Activated naive CD8-positive, alpha-beta T cell treated with anti-CD3 and anti-CD28 coated beads, Interleukin-2, amount 50 U/mL, for 24 hours (primary cell): ENCODE measurements around the gene MMP24OS.

Experiments used
- ATAC-seq: fragments of 150-1000 bp; cut with Tn5 transposase; one replicate; pipeline ENCODE4 v1.10.0; 2021
- DNase-seq: peaks from one replicate; pipeline ENCODE4 v3.0.0; 2021
- H3K27ac Mint-ChIP-seq: one replicate; pipeline ENCODE4 v1.8.0; 2021; ENCODE audit warnings: mild to moderate bottlenecking, mixed read lengths
- H3K27me3 Mint-ChIP-seq: one replicate; pipeline ENCODE4 v1.8.0; 2021; ENCODE audit warnings: mixed read lengths
- H3K36me3 Mint-ChIP-seq: one replicate; pipeline ENCODE4 v1.8.0; 2021; ENCODE audit warnings: low read depth, mixed read lengths
- H3K4me1 Mint-ChIP-seq: one replicate; pipeline ENCODE4 v1.8.0; 2021; ENCODE audit warnings: mixed read lengths
- H3K4me3 Mint-ChIP-seq: one replicate; pipeline ENCODE4 v1.8.0; 2021; ENCODE audit warnings: mild to moderate bottlenecking, moderate library complexity, mixed read lengths
- H3K9me3 Mint-ChIP-seq: one replicate; pipeline ENCODE4 v1.8.0; 2021; ENCODE audit warnings: mixed read lengths

Gene MMP24OS

DNA sequence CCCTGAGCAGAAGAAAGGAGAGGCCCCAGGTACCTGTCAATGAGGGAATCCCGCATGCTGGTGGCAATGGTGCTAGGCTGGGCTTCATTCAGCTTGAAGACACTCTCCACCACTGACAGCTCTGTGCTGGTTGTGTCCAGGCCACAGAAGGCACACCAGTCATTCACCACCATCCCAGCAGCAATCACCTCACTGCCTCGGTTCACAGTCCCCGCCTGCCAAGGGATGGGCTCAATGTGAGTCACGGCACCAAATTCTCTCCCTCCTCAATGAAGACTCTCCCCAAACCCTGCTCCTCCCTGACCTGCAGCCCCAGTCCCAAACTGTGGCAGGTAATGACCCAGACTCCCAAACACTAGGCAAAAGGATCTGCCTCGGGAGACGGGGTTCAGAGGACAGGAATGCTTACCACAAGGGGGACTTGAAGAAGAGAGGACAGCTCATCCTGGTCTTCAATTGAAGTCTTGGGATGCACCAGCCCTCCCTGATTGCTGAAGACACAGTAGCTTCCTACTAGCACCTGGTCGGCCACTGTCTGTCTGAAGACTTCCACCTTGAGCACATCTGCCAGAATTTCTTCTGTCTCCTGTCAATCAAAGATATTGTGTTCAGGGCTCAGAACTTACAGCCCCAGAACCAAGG lies 1.7 kb upstream of the MMP24OS start:
- DNase-seq = no peak
- Mint-ChIP-seq H3K36me3 (peaks cover 49% of the 10 kb centered on the region), H3K27ac (peak overlapping the region; percentile 21)

GRCh38 chr20:35279040-35279439 lies 1.1 kb upstream of the MMP24OS start:
- Mint-ChIP-seq H3K9me3 (no peaks in the 10 kb centered on the region), H3K4me3 (no peak overlapping the region), H3K27ac (peak overlapping the region; percentile 74), H3K27me3 (no peaks in the 10 kb centered on the region), H3K4me1 (peaks cover 34% of the 10 kb centered on the region), H3K36me3 (peaks cover 49% of the 10 kb centered on the region)
- ATAC-seq (no peak), DNase-seq (no peak)

More for the DNA sequence above, 1.7 kb upstream of the MMP24OS start:
- peaks cover 35% of the 10 kb centered on the region for H3K4me1 Mint-ChIP-seq
- no peaks in the 10 kb centered on the region for H3K27me3 Mint-ChIP-seq
- no peak for ATAC-seq
- no peaks in the 10 kb centered on the region for H3K9me3 Mint-ChIP-seq
- H3K4me3 Mint-ChIP-seq = no peak overlapping the region

GRCh38 chr20:35277127-35277526 lies 795 bp downstream of the MMP24OS start:
- H3K27ac Mint-ChIP-seq = peak overlapping the region; percentile 95
- no peaks in the 10 kb centered on the region for H3K27me3 Mint-ChIP-seq
- peak overlapping the region; percentile 97 for H3K4me3 Mint-ChIP-seq
- no peak for ATAC-seq
- peaks cover 36% of the 10 kb centered on the region for H3K36me3 Mint-ChIP-seq
- H3K4me1 Mint-ChIP-seq = peaks cover 22% of the 10 kb centered on the region
- no peaks in the 10 kb centered on the region for H3K9me3 Mint-ChIP-seq
- DNase-seq = no peak

- Mint-ChIP-seq H3K4me1 (peaks cover 18% of the 10 kb centered on the region), H3K36me3 (peaks cover 30% of the 10 kb centered on the region), H3K27ac (peak overlapping the region; percentile 59), H3K9me3 (no peaks in the 10 kb centered on the region), H3K27me3 (no peaks in the 10 kb centered on the region), H3K4me3 (peak overlapping the region; percentile 97)
- ATAC-seq (no peak), DNase-seq (no peak)
Observed at GRCh38 chr20:35276408-35276807, 1.5 kb downstream of the MMP24OS start.

DNA sequence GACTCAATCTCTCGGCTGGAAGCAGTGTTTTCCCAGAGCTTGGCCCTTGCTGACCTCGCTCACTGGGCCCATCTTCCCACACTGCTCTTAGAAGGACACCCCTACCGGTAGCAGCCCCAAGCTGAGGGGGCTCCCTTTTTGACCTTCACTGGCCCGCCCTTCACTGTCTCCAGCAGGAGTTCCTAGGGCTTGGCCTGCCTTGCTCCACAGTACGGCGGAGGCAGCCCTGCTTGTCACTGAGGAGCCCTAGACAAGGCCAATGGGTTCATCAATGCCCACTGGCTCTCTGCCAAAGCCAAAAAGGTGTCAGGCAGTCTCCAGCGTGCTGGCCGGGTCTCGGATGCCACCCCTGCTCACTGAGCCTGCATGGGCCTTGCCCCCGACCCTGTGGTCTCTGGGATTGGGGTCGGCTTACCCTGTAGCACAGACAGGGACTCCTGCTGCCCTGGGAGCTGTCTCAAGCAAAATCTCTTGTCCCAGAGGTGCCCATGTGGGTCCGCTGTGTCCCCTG lies 2.1 kb downstream of the MMP24OS start:
- H3K4me3 Mint-ChIP-seq = no peak overlapping the region
- H3K4me1 Mint-ChIP-seq = peaks cover 18% of the 10 kb centered on the region
- H3K36me3 Mint-ChIP-seq = peaks cover 28% of the 10 kb centered on the region
- peak overlapping the region; percentile 59 for H3K27ac Mint-ChIP-seq
- no peaks in the 10 kb centered on the region for H3K9me3 Mint-ChIP-seq
- ATAC-seq = no peak
- DNase-seq = no peak
- no peaks in the 10 kb centered on the region for H3K27me3 Mint-ChIP-seq

GRCh38 chr20:35274172-35275092 lies 3.5 kb downstream of the MMP24OS start:
- DNase-seq (no peak), ATAC-seq (no peak)
- H3K27ac Mint-ChIP-seq = no peak overlapping the region
- H3K36me3 Mint-ChIP-seq = peaks cover 18% of the 10 kb centered on the region
- H3K9me3 Mint-ChIP-seq = no peaks in the 10 kb centered on the region
- H3K4me1 Mint-ChIP-seq = peaks cover 14% of the 10 kb centered on the region
- no peaks in the 10 kb centered on the region for H3K27me3 Mint-ChIP-seq
- no peak overlapping the region for H3K4me3 Mint-ChIP-seq

GRCh38 chr20:35273449-35274171 lies 4.3 kb downstream of the MMP24OS start:
- H3K4me1 Mint-ChIP-seq = peaks cover 14% of the 10 kb centered on the region
- no peak for ATAC-seq
- no peaks in the 10 kb centered on the region for H3K27me3 Mint-ChIP-seq
- DNase-seq = no peak
- H3K27ac Mint-ChIP-seq = no peak overlapping the region
- H3K4me3 Mint-ChIP-seq = no peak overlapping the region
- H3K9me3 Mint-ChIP-seq = no peaks in the 10 kb centered on the region
- H3K36me3 Mint-ChIP-seq = peaks cover 12% of the 10 kb centered on the region

- Mint-ChIP-seq H3K27me3 (no peaks in the 10 kb centered on the region), H3K4me3 (no peak overlapping the region), H3K9me3 (no peaks in the 10 kb centered on the region), H3K4me1 (peaks cover 3% of the 10 kb centered on the region), H3K27ac (no peak overlapping the region), H3K36me3 (peaks cover 2% of the 10 kb centered on the region)
- ATAC-seq = no peak
- no peak for DNase-seq
Observed at GRCh38 chr20:35271904-35272303, 6.0 kb downstream of the MMP24OS start.

- no peak for DNase-seq
- ATAC-seq = no peak
- Mint-ChIP-seq H3K9me3 (no peaks in the 10 kb centered on the region), H3K4me3 (no peak overlapping the region), H3K27me3 (no peaks in the 10 kb centered on the region), H3K36me3 (peaks cover 2% of the 10 kb centered on the region), H3K4me1 (no peaks in the 10 kb centered on the region), H3K27ac (no peak overlapping the region)
Observed at GRCh38 chr20:35271073-35271882, 6.6 kb downstream of the MMP24OS start.

GRCh38 chr20:35270021-35270902 lies 7.7 kb downstream of the MMP24OS start:
- Mint-ChIP-seq H3K9me3 (no peaks in the 10 kb centered on the region), H3K4me1 (no peaks in the 10 kb centered on the region), H3K4me3 (no peak overlapping the region), H3K27ac (no peak overlapping the region), H3K27me3 (no peaks in the 10 kb centered on the region), H3K36me3 (peaks cover 2% of the 10 kb centered on the region)
- DNase-seq (no peak), ATAC-seq (no peak)

DNA sequence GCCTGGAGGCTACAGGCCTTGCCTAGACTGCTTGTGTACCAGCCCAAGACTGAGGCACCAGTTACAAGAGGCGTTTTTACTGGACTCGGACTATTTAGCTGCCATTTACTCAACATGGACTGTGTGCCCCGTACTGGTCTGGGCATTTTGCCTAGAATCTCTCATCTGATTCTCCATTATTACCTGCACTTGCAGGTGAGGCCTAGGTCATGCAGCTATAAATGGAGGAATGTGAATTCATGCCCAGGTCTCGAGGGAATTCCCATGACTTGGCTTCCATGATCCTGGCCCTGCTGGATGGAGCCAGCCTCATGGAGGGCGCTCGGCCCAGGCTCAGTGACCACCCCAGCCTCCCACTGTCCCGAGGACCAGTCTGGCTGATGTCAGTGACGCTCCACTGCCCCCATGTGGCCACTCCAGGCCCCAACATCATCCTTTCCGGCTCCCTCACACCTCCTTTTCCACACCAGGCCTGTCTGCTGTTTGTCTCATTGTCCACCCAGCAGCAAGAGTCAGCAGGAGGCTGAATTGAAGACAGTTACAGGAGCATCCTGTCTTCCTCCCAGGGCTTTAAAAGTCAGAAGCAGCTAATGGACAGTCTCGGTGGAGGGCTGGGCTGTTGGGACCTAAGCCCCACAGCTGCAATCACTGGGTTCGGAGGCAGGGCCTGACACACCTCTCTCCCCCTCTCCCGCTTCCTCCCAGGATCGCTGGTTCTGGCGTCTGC lies 8.7 kb downstream of the MMP24OS start:
- H3K27ac Mint-ChIP-seq = no peak overlapping the region

DNA sequence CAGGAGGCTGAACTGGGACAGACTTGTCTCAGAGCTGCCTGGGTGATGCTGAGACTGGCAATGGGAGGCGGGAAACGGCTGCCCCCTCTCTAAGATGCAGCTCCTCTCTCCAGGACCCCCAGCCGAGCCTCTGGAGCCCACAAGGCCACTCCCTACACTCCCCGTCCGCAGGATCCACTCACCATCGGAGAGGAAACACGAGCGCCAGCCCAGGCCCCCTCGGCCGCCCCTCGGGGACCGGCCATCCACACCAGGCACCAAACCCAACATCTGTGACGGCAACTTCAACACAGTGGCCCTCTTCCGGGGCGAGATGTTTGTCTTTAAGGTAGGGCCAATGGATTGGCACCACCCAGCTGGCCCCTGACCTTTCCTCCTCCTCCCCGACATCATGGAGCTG lies 10.8 kb downstream of the MMP24OS start:
- no peak for DNase-seq
- H3K36me3 Mint-ChIP-seq = peaks cover 2% of the 10 kb centered on the region
- no peaks in the 10 kb centered on the region for H3K4me1 Mint-ChIP-seq
- ATAC-seq = no peak
- H3K27me3 Mint-ChIP-seq = no peaks in the 10 kb centered on the region
- no peaks in the 10 kb centered on the region for H3K9me3 Mint-ChIP-seq
- no peak overlapping the region for H3K27ac Mint-ChIP-seq
- H3K4me3 Mint-ChIP-seq = no peak overlapping the region

More for the DNA sequence above, 8.7 kb downstream of the MMP24OS start:
- DNase-seq = peak; percentile 66
- Mint-ChIP-seq H3K9me3 (no peaks in the 10 kb centered on the region), H3K4me3 (no peak overlapping the region), H3K36me3 (peaks cover 2% of the 10 kb centered on the region), H3K4me1 (no peaks in the 10 kb centered on the region), H3K27me3 (no peaks in the 10 kb centered on the region)
- peak; percentile 55 for ATAC-seq

- no peaks in the 10 kb centered on the region for H3K27me3 Mint-ChIP-seq
- H3K4me3 Mint-ChIP-seq = no peak overlapping the region
- ATAC-seq = no peak
- no peaks in the 10 kb centered on the region for H3K9me3 Mint-ChIP-seq
- H3K36me3 Mint-ChIP-seq = peaks cover 2% of the 10 kb centered on the region
- no peaks in the 10 kb centered on the region for H3K4me1 Mint-ChIP-seq
- no peak for DNase-seq
- H3K27ac Mint-ChIP-seq = no peak overlapping the region
Observed at GRCh38 chr20:35264755-35265154, 13.2 kb downstream of the MMP24OS start.
